Endothelial cell of umbilical vein (primary cell): ENCODE results near the gene PGP. TPM values are rescaled to one million over a fixed set of nuclear protein-coding genes. Genes with fewer than 3 reads are reported as not detected.

Experiments
- BruUV-seq: library from RNA; stranded (reverse); fragments of 400-500 nt; replicated peaks from 2 replicates; lab custom pipeline; 2021; lab: Mats Ljungman, UMichigan
- CTCF ChIA-PET: fragments of 300-600, 350-600 bp; sonication (Branson Sonifier 250); formaldehyde crosslinking; loops from one replicate; lab custom pipeline; 2021; ENCODE audit warnings: antibody characterized with exemption, inconsistent platforms; lab: Charles Lee
- POLR2A ChIA-PET: fragments of 300-600, 350-600 bp; sonication (Branson Sonifier 250); formaldehyde crosslinking; loops from one replicate; lab custom pipeline; 2021; ENCODE audit warnings: antibody characterized with exemption, inconsistent platforms; lab: Charles Lee
- DNase-seq: peaks from one replicate; pipeline ENCODE4 v3.0.0-alpha.2; 2011; ENCODE audit warnings: low read depth, low spot score
- FAIRE-seq: peaks from 2 replicates; lab custom pipeline; 2011; peaks lifted over from hg19 to GRCh38; lab: Jason Lieb, UNC
- H2AFZ ChIP-seq: 2 replicates; pipeline ENCODE4 v1.6.0; 2012; ENCODE audit warnings: low read depth, low read length, control low read depth, inconsistent platforms
- H3K27ac ChIP-seq: 2 replicates; pipeline ENCODE4 v1.5.1; 2011; ENCODE audit warnings: low read depth, mild to moderate bottlenecking, control low read depth, low read length, moderate library complexity; ENCODE audit not compliant: insufficient read depth
- H3K27me3 ChIP-seq, 2 experiments: 2 replicates each; pipeline versions ENCODE4 v1.6.0 to v1.6.1; 2011; ENCODE audit warnings: low read length in 2 of 2, mixed read lengths in 1 of 2; ENCODE audit not compliant: control insufficient read depth in 2 of 2, insufficient read depth in 2 of 2
- H3K36me3 ChIP-seq, 2 experiments: 2 replicates in 1 of 2; 3 replicates in 1 of 2; pipeline ENCODE4 v1.5.1; 2011; ENCODE audit warnings: low read length in 2 of 2, mild to moderate bottlenecking in 1 of 2, moderate library complexity in 1 of 2; ENCODE audit not compliant: control insufficient read depth in 2 of 2, insufficient read depth in 2 of 2; ENCODE audit errors: extremely low read depth in 1 of 2
- H3K4me1 ChIP-seq: 3 replicates; pipeline ENCODE4 v1.5.1; 2011; ENCODE audit warnings: mild to moderate bottlenecking, low read length; ENCODE audit not compliant: control insufficient read depth, insufficient read depth; ENCODE audit errors: extremely low read depth
- H3K4me2 ChIP-seq: 2 replicates; pipeline ENCODE4 v1.6.1; 2011; ENCODE audit warnings: low read length, control low read depth, mixed read lengths; ENCODE audit not compliant: insufficient read depth
- H3K4me3 ChIP-seq, 3 experiments: fragments of 200-600 bp in 1 of 3; sonication (generic), shearing (Covaris generic) in 1 of 3; replicated peaks in 1 of 3; 2 replicates each; pipeline ENCODE4 v1.5.1; 2011 to 2016; ENCODE audit warnings: control low read depth in 3 of 3, low read length in 3 of 3, mild to moderate bottlenecking in 2 of 3, inconsistent platforms in 1 of 3, low read depth in 1 of 3, moderate library complexity in 1 of 3; ENCODE audit not compliant: insufficient read depth in 1 of 3
- H3K79me2 ChIP-seq: 2 replicates; pipeline ENCODE4 v1.6.0; 2012; ENCODE audit warnings: low read length, inconsistent platforms; ENCODE audit not compliant: control insufficient read depth, insufficient read depth
- H3K9ac ChIP-seq: replicated peaks from 2 replicates; pipeline ENCODE3; 2011; ENCODE audit warnings: low read length, control low read depth; ENCODE audit not compliant: insufficient read depth; ENCODE audit errors: extremely low read depth
- H3K9me1 ChIP-seq: replicated peaks from 3 replicates; pipeline ENCODE4 v1.6.0; 2011; ENCODE audit warnings: mild to moderate bottlenecking, low read length; ENCODE audit not compliant: control insufficient read depth, insufficient read depth; ENCODE audit errors: extremely low read depth
- H3K9me3 ChIP-seq: replicated peaks from 2 replicates; pipeline ENCODE4 v1.5.1; 2012; ENCODE audit warnings: low read length, inconsistent platforms; ENCODE audit not compliant: control insufficient read depth, insufficient read depth
- H4K20me1 ChIP-seq: replicated peaks from 2 replicates; pipeline ENCODE3; 2011; ENCODE audit warnings: mild to moderate bottlenecking, low read length; ENCODE audit not compliant: control insufficient read depth, insufficient read depth; ENCODE audit errors: extremely low read depth
- EZH2 ChIP-seq: IDR thresholded peaks from 2 replicates; pipeline ENCODE4 v1.6.1; 2012; ENCODE audit warnings: borderline replicate concordance, low read depth, mild to moderate bottlenecking, moderate library complexity, low read length, inconsistent platforms; ENCODE audit not compliant: severe bottlenecking
- FOS ChIP-seq: IDR thresholded peaks from 2 replicates; pipeline ENCODE4 v1.6.1; 2011; ENCODE audit warnings: mild to moderate bottlenecking, low read length, moderate library complexity, borderline replicate concordance; ENCODE audit not compliant: insufficient read depth
- GATA2 ChIP-seq: IDR thresholded peaks from 2 replicates; pipeline ENCODE4 v1.7.0; 2011; ENCODE audit warnings: low read depth, mild to moderate bottlenecking, moderate library complexity, mixed read lengths, low read length; ENCODE audit not compliant: insufficient read length, insufficient read depth
- JUN ChIP-seq: IDR thresholded peaks from 2 replicates; pipeline ENCODE4 v1.6.1; 2011; ENCODE audit warnings: borderline replicate concordance, low read depth; ENCODE audit not compliant: insufficient read length, insufficient read depth
- MAX ChIP-seq: IDR thresholded peaks from 2 replicates; pipeline ENCODE4 v1.6.1; 2011; ENCODE audit not compliant: insufficient read depth, insufficient read length
- MYC ChIP-seq: IDR thresholded peaks from one replicate; pipeline ENCODE4 v1.6.1; 2011; ENCODE audit warnings: mild to moderate bottlenecking, low read depth, low read length
- POLR2A ChIP-seq: IDR thresholded peaks from 2 replicates; pipeline ENCODE4 v1.6.1; 2012; ENCODE audit warnings: low read depth, mild to moderate bottlenecking, control low read depth, low read length
- POLR2AphosphoS5 ChIP-seq: IDR thresholded peaks from 2 replicates; pipeline ENCODE4 v1.6.1; 2012; ENCODE audit warnings: low read depth, mild to moderate bottlenecking, control low read depth, low read length, moderate library complexity; ENCODE audit not compliant: insufficient read depth
- dilution Hi-C: fragments of 300-500 bp; cut with MboI; formaldehyde crosslinking; loops from one replicate; pipeline ENCODE4 v1.15.0; 2019; ENCODE audit warnings: low sequenced_read_pairs; ENCODE audit not compliant: extremely low pct_ligation_motif_present
- intact Hi-C: fragments of 100-400 bp; cut with micrococcal nuclease; formaldehyde crosslinking; loops from one replicate; pipeline ENCODE4 v1.10.0; 2022
- polyA plus RNA-seq, 4 experiments: library from polyadenylated mRNA; depleted of rRNA in 3 of 4; stranded (reverse) in 3 of 4; unstranded in 1 of 4; fragments of >200 nt; gene quantifications; 2 replicates each; pipeline versions ENCODE4 v1.2.1 to v1.2.3, GENCODE V29; 2011 to 2012; ENCODE audit warnings: missing spikeins in 1 of 4
- total RNA-seq: library from RNA; stranded (reverse); gene quantifications from 2 replicates; pipeline ENCODE4 v1.2.3, GENCODE V29; 2021
- TF ChIP-seq, protein P1 (sequence below), 2 donors: IDR thresholded peaks; 1 replicate in 1 of 2; 2 replicates in 1 of 2; pipeline ENCODE4 v1.5.1; 2011; ENCODE audit warnings: low read length in 2 of 2, mild to moderate bottlenecking in 2 of 2, moderate library complexity in 2 of 2, control low read depth in 1 of 2, inconsistent platforms in 1 of 2, low read depth in 1 of 2; ENCODE audit not compliant: insufficient read depth in 1 of 2; ENCODE audit errors: extremely low read depth in 1 of 2

Gene PGP
- total and polyA plus RNA-seq, 2 donors (not counting 3 experiments of a cell fraction or from before 2014, with no cell fraction given): 28.5 to 29.6 TPM

- H3K9me3 ChIP-seq: no peaks in the 10 kb centered on the region
- H3K9me1 ChIP-seq: no peaks in the 10 kb centered on the region
- H3K9ac ChIP-seq: no peak overlapping the region
- POLR2A ChIA-PET: no interaction called here
- no peak overlapping the region for H3K27ac ChIP-seq
- H3K36me3 ChIP-seq: peaks cover 9 to 34% of the 10 kb centered on the region in 2 experiments
- no TSS peak for BruUV-seq
- no peak for TF ChIP-seq POLR2A
- no peak for TF ChIP-seq FOS
- no peak for TF ChIP-seq JUN
- no peak for TF ChIP-seq EZH2
- TF ChIP-seq GATA2: no peak
- TF ChIP-seq POLR2AphosphoS5: no peak
- TF ChIP-seq, protein P1, sequence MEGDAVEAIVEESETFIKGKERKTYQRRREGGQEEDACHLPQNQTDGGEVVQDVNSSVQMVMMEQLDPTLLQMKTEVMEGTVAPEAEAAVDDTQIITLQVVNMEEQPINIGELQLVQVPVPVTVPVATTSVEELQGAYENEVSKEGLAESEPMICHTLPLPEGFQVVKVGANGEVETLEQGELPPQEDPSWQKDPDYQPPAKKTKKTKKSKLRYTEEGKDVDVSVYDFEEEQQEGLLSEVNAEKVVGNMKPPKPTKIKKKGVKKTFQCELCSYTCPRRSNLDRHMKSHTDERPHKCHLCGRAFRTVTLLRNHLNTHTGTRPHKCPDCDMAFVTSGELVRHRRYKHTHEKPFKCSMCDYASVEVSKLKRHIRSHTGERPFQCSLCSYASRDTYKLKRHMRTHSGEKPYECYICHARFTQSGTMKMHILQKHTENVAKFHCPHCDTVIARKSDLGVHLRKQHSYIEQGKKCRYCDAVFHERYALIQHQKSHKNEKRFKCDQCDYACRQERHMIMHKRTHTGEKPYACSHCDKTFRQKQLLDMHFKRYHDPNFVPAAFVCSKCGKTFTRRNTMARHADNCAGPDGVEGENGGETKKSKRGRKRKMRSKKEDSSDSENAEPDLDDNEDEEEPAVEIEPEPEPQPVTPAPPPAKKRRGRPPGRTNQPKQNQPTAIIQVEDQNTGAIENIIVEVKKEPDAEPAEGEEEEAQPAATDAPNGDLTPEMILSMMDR (IDR thresholded peaks at IDR 0.05; ENCODE audit: extremely low read depth in 1 of 2, insufficient read depth in 1 of 2, low read depth in 1 of 2, low read length in 2 of 2): no peak
- no peak for TF ChIP-seq MAX
- no peak for TF ChIP-seq MYC
- peaks cover 7% of the 10 kb centered on the region for H3K4me1 ChIP-seq
- intact Hi-C loops: no loop called here
- FAIRE-seq (no peak), DNase-seq (no peak)
- dilution Hi-C loops: no loop called here
- CTCF ChIA-PET: no interaction called here
- no peaks in the 10 kb centered on the region for H3K27me3 ChIP-seq
- no peaks in the 10 kb centered on the region for H4K20me1 ChIP-seq
- H3K4me3 ChIP-seq: no peak overlapping the region
- no peak overlapping the region for H3K4me2 ChIP-seq
- H3K79me2 ChIP-seq: peaks cover 36% of the 10 kb centered on the region
- H2AFZ ChIP-seq: no peak overlapping the region
Observed at GRCh38 chr16:2228161-2228824, 13.7 kb upstream of the PGP start.
